ENCODE data around the gene TRIO. TPM values are rescaled to one million over a fixed set of nuclear protein-coding genes. Genes with fewer than 3 reads are reported as not detected.

TRIO gene
- total and polyA plus RNA-seq, 2 donors (not counting 3 experiments of a cell fraction or from before 2014, with no cell fraction given) = 82.9 to 248 TPM

DNA sequence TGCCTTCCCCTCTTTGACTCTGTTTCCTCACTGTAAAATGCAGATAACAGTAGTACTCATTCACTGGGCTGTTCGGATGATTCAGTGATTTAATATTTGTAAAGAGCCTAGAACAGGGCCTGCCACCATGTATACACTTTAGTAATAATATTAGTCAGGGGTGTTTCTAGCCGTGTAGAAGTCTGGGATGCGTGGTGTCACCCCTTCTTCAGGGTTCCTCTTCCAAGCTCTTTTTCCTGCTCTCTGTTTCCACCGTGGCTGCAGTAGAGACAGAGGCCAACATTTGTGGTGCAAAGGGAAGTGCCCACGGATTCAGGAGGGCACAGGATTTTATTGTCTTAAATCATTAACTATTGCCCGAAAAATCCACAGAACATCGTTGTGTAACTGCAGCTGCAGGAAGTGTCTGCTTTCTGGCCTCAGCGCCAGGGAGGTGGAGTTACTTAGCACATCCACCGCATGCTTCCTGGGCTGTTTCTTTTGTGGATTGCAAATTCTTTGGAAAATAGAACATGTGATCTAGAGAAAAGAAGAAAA is 61.7 kb downstream of the TRIO start:
- peak overlapping the region; percentile 87 for H3K27ac ChIP-seq (ENCODE audit: insufficient read depth, low read depth, low read length)
- no peaks in the 10 kb centered on the region for H3K9me1 ChIP-seq (replicated peaks; ENCODE audit: control insufficient read depth, extremely low read depth, insufficient read depth, low read length)
- peak overlapping the region in 1 of 3 experiments; percentile 14 for H3K4me3 ChIP-seq (replicated peaks in 1 of 3; ENCODE audit: insufficient read depth in 1 of 3, low read depth in 1 of 3, low read length in 3 of 3)
- CTCF ChIA-PET = interaction anchor here (0.6 to 2.3 kb wide), 8 partner anchors 9 to 65 kb away, joined by 3 to 14 read pairs (median 4); no protein-coding TSS in a partner anchor
- POLR2A ChIA-PET = interaction anchor here (1.0 to 1.8 kb wide), 5 partner anchors 15 to 65 kb away, joined by 3 to 5 read pairs (median 4); no protein-coding TSS in a partner anchor
- no peak overlapping the region for H2AFZ ChIP-seq (ENCODE audit: low read depth, low read length)
- intact Hi-C loops (cut with micrococcal nuclease) = loop anchor here (1.0 to 5.0 kb wide), 6 partner anchors 18 to 168 kb away; no protein-coding TSS in a partner anchor
- TF ChIP-seq JUN (IDR thresholded peaks at IDR 0.05; ENCODE audit: borderline replicate concordance, insufficient read depth, insufficient read length, low read depth) = no peak
- no peak for TF ChIP-seq CTCF (IDR thresholded peaks at IDR 0.05; ENCODE audit: extremely low read depth in 1 of 2, insufficient read depth in 1 of 2, low read depth in 1 of 2, low read length in 2 of 2)
- TF ChIP-seq FOS (IDR thresholded peaks at IDR 0.05; ENCODE audit: borderline replicate concordance, insufficient read depth, low read length) = peak; percentile 33
- TF ChIP-seq GATA2 (IDR thresholded peaks at IDR 0.05; ENCODE audit: insufficient read depth, insufficient read length, low read depth, low read length) = peak; percentile 79
- TF ChIP-seq, protein P1, sequence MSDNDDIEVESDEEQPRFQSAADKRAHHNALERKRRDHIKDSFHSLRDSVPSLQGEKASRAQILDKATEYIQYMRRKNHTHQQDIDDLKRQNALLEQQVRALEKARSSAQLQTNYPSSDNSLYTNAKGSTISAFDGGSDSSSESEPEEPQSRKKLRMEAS (IDR thresholded peaks at IDR 0.05; ENCODE audit: insufficient read depth, insufficient read length) = peak; percentile 73
- peak; percentile 70 for TF ChIP-seq POLR2AphosphoS5 (IDR thresholded peaks at IDR 0.05; ENCODE audit: insufficient read depth, low read depth, low read length)
- TF ChIP-seq POLR2A (IDR thresholded peaks at IDR 0.05; ENCODE audit: low read depth, low read length) = no peak
- peak; percentile 44 for TF ChIP-seq MYC (IDR thresholded peaks at IDR 0.05; ENCODE audit: low read depth, low read length)
- no peak for TF ChIP-seq EZH2 (IDR thresholded peaks at IDR 0.05; ENCODE audit: borderline replicate concordance, low read depth, low read length, severe bottlenecking)
- FAIRE-seq (peak; percentile 79), DNase-seq (ENCODE audit: low read depth, low spot score) (peak; percentile 93)
- peaks cover 82% of the 10 kb centered on the region for H3K4me1 ChIP-seq (ENCODE audit: control insufficient read depth, extremely low read depth, insufficient read depth, low read length)
- H3K36me3 ChIP-seq (ENCODE audit: control insufficient read depth in 2 of 2, extremely low read depth in 1 of 2, insufficient read depth in 2 of 2, low read length in 2 of 2) = no peaks in the 10 kb centered on the region
- peak overlapping the region; percentile 79 for H3K9ac ChIP-seq (replicated peaks; ENCODE audit: extremely low read depth, insufficient read depth, low read length)
- BruUV-seq (replicated peaks) = TSS peak; percentile 54
- no peaks in the 10 kb centered on the region for H3K9me3 ChIP-seq (replicated peaks; ENCODE audit: control insufficient read depth, insufficient read depth, low read length)
- no peaks in the 10 kb centered on the region for H4K20me1 ChIP-seq (replicated peaks; ENCODE audit: control insufficient read depth, extremely low read depth, insufficient read depth, low read length)
- peaks cover 86% of the 10 kb centered on the region for H3K79me2 ChIP-seq (ENCODE audit: control insufficient read depth, insufficient read depth, low read length)
- no peaks in the 10 kb centered on the region for H3K27me3 ChIP-seq (ENCODE audit: control insufficient read depth in 2 of 2, insufficient read depth in 2 of 2, low read length in 2 of 2)
- dilution Hi-C loops (cut with MboI; ENCODE audit: extremely low pct_ligation_motif_present, low sequenced_read_pairs) = no loop called here
- H3K4me2 ChIP-seq (ENCODE audit: insufficient read depth, low read length) = peak overlapping the region; percentile 19
